HG03378 (cell line): ENCODE results near the gene SESN3.
A peak's percentile ranks its signal among the peaks of the same experiment; 100 is the strongest.
"Not testable (repeated sequence)": the region's sequence is repeated elsewhere in the genome, so short reads cannot be mapped to it uniquely, and the experiment has no call there.

Experiments
- ATAC-seq: cut with Tn5 transposase; IDR thresholded peaks from one replicate; pipeline ENCODE4 v1.9.1; 2021; ENCODE audit warnings: mild to moderate bottlenecking, moderate library complexity; ENCODE audit not compliant: unreplicated experiment

Gene SESN3

GRCh38 chr11:95231127-95231880, at the start of gene SESN3:
Gene SESN3 (minus strand): TSS chr11:95231202. CDS start chr11:95230860, 342 bp downstream.
- peak; percentile 98 for ATAC-seq

GRCh38 chr11:95279921-95280868, 49.2 kb upstream of the SESN3 start:
- no peak for ATAC-seq

GRCh38 chr11:95277868-95278267, 46.9 kb upstream of the SESN3 start:
- no peak for ATAC-seq

- no peak for ATAC-seq
Measured at GRCh38 chr11:95276139-95276538, 45.1 kb upstream of the SESN3 start.

- not testable (repeated sequence) for ATAC-seq
Measured at GRCh38 chr11:95273618-95274017, 42.6 kb upstream of the SESN3 start.

GRCh38 chr11:95269036-95269819, 38.2 kb upstream of the SESN3 start:
- ATAC-seq: no peak

GRCh38 chr11:95268391-95268790, 37.4 kb upstream of the SESN3 start:
- no peak for ATAC-seq

GRCh38 chr11:95267601-95268213, 36.7 kb upstream of the SESN3 start:
- ATAC-seq: no peak

- no peak for ATAC-seq
Measured at GRCh38 chr11:95266751-95267374, 35.9 kb upstream of the SESN3 start.

GRCh38 chr11:95264881-95265280, 33.9 kb upstream of the SESN3 start:
- no peak for ATAC-seq

GRCh38 chr11:95262994-95263765, 32.2 kb upstream of the SESN3 start:
- no peak for ATAC-seq

GRCh38 chr11:95257456-95257971, 26.5 kb upstream of the SESN3 start:
- no peak for ATAC-seq

GRCh38 chr11:95256321-95256779, 25.3 kb upstream of the SESN3 start:
- no peak for ATAC-seq

GRCh38 chr11:95255251-95256145, 24.5 kb upstream of the SESN3 start:
- ATAC-seq: no peak

GRCh38 chr11:95254716-95255115, 23.7 kb upstream of the SESN3 start:
- peak; percentile 16 for ATAC-seq

- ATAC-seq: peak; percentile 99
Measured at GRCh38 chr11:95254131-95254704, 23.2 kb upstream of the SESN3 start.

GRCh38 chr11:95253141-95253540, 22.1 kb upstream of the SESN3 start:
- no peak for ATAC-seq

- ATAC-seq: no peak
Measured at GRCh38 chr11:95252586-95252985, 21.6 kb upstream of the SESN3 start.
